HL-60/S4 treated with retinoic acid at 250 ng/mL for 4 days and 3 days (cell line): Measurements from ENCODE around the gene SBSN.
"Not testable (repeated sequence)": the region's sequence is repeated elsewhere in the genome, so short reads cannot be mapped to it uniquely, and the experiment has no call there.

Source experiments
- in situ Hi-C: fragments of 300-500 bp; cut with MboI; formaldehyde crosslinking; loops from 2 replicates; pipeline ENCODE4 v1.7.0; 2022; ENCODE audit warnings: low sequenced_read_pairs

Gene SBSN

GRCh38 chr19:35474594-35474993 lies 53.5 kb downstream of the SBSN start:
- in situ Hi-C loops, result not testable (repeated sequence)

- in situ Hi-C loops, result no loop called here
These were observed 54.0 kb downstream of the SBSN start for GRCh38 chr19:35474104-35474503.
